Activated naive CD8-positive, alpha-beta T cell treated with anti-CD3 and anti-CD28 coated beads, Interleukin-2, amount 50 U/mL, for 24 hours (primary cell): ENCODE measurements around the gene SIGLEC12.

Source experiments
- ATAC-seq: fragments of 150-1000 bp; cut with Tn5 transposase; one replicate; pipeline ENCODE4 v1.10.0; 2021
- DNase-seq: peaks from one replicate; pipeline ENCODE4 v3.0.0; 2021
- H3K27ac Mint-ChIP-seq: one replicate; pipeline ENCODE4 v1.8.0; 2021; ENCODE audit warnings: mild to moderate bottlenecking, mixed read lengths
- H3K27me3 Mint-ChIP-seq: one replicate; pipeline ENCODE4 v1.8.0; 2021; ENCODE audit warnings: mixed read lengths
- H3K36me3 Mint-ChIP-seq: one replicate; pipeline ENCODE4 v1.8.0; 2021; ENCODE audit warnings: low read depth, mixed read lengths
- H3K4me1 Mint-ChIP-seq: one replicate; pipeline ENCODE4 v1.8.0; 2021; ENCODE audit warnings: mixed read lengths
- H3K4me3 Mint-ChIP-seq: one replicate; pipeline ENCODE4 v1.8.0; 2021; ENCODE audit warnings: mild to moderate bottlenecking, moderate library complexity, mixed read lengths
- H3K9me3 Mint-ChIP-seq: one replicate; pipeline ENCODE4 v1.8.0; 2021; ENCODE audit warnings: mixed read lengths

SIGLEC12 gene

DNA sequence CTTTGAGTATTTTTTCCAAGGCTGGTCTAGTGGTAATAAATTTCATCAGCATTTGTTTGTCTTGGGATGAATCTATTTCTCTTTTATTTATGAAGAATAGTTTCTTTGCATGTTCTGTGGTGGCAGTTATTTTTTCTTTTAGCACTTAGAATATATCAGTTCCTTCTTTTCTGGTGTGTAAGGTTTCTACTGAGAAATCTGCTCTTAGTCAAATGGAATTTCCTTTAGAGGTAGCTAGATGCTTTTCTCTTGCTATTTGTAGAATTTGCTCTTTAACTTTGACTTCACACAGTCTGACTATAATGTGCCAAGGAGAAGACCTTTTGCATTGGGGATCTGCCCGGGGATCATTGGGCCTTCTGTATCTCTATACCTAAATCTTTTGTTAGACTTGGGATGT lies 33.9 kb upstream of the SIGLEC12 start:
- no peaks in the 10 kb centered on the region for H3K36me3 Mint-ChIP-seq
- no peak overlapping the region for H3K27ac Mint-ChIP-seq
- no peak overlapping the region for H3K4me3 Mint-ChIP-seq
- H3K4me1 Mint-ChIP-seq, result peaks cover 8% of the 10 kb centered on the region
- peaks cover 51% of the 10 kb centered on the region for H3K27me3 Mint-ChIP-seq
- no peak for DNase-seq
- ATAC-seq, result no peak
- H3K9me3 Mint-ChIP-seq, result peaks cover 4% of the 10 kb centered on the region

- Mint-ChIP-seq H3K4me1 (peaks cover 8% of the 10 kb centered on the region), H3K4me3 (no peak within 1 kb of the TSS), H3K9me3 (no peaks in the 10 kb centered on the region), H3K36me3 (no peaks in the 10 kb centered on the region), H3K27me3 (peaks cover 57% of the 10 kb centered on the region), H3K27ac (no peak within 1 kb of the TSS)
- ATAC-seq (peak; percentile 91), DNase-seq (peak; percentile 31)
Observed at GRCh38 chr19:51531349-51532315, 30.0 kb upstream of the SIGLEC12 start, which contains the start of gene SIGLEC6. Gene SIGLEC6, minus strand, starts transcription at chr19:51531670. Its CDS starts 22 bp downstream, at chr19:51531648.

GRCh38 chr19:51530616-51531015 lies 29.0 kb upstream of the SIGLEC12 start:
- no peak for ATAC-seq
- Mint-ChIP-seq H3K4me3 (no peak overlapping the region), H3K36me3 (no peaks in the 10 kb centered on the region), H3K27ac (no peak overlapping the region), H3K4me1 (peaks cover 8% of the 10 kb centered on the region), H3K27me3 (peaks cover 53% of the 10 kb centered on the region), H3K9me3 (no peaks in the 10 kb centered on the region)
- no peak for DNase-seq

DNA sequence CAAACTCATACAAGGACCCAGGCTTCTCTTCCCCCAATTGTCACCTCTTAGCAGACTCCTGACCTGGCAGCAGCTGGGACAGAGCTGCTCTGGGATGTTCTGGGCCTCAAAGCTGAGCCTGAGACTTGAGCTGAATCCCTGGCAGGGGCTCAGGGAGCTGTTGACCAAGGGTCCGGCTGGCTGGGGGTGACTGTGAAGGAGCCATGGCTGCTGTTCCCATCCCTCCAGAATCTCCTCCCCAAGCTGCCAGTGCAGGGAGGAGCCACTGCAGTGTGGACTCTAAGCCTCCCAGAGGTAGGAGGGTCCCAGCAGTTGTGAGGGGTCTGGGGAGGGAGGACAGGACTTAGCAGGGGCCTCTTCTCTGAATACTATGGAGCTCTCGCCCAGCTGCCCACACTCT lies 27.7 kb upstream of the SIGLEC12 start:
- ATAC-seq (no peak), DNase-seq (no peak)
- Mint-ChIP-seq H3K27me3 (peaks cover 45% of the 10 kb centered on the region), H3K36me3 (no peaks in the 10 kb centered on the region), H3K9me3 (no peaks in the 10 kb centered on the region), H3K4me3 (no peak overlapping the region), H3K4me1 (peaks cover 8% of the 10 kb centered on the region), H3K27ac (no peak overlapping the region)

DNA sequence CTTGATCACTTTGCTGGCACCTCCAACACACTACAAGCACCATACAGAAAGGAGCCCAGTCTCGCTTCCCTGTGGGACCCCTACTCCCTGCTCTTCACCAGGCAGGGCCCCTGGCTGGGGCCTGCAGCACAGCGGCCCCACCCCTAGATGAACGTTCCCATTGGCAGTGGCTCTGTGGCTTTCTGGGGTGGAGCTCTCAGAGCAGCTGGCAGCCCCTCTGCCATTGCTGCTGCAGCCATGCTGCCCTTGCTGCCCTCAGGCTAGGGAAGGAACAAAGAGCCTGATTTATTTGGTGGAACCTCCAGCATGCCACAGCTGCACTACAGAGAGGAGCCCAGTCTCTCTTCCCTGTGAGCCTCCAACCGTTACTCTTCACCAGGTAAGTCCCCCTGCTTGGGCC lies 24.1 kb upstream of the SIGLEC12 start:
- no peak for ATAC-seq
- Mint-ChIP-seq H3K27ac (no peak overlapping the region), H3K4me3 (no peak overlapping the region), H3K4me1 (no peaks in the 10 kb centered on the region), H3K9me3 (no peaks in the 10 kb centered on the region), H3K36me3 (no peaks in the 10 kb centered on the region), H3K27me3 (peaks cover 32% of the 10 kb centered on the region)
- DNase-seq, result no peak

- DNase-seq (no peak), ATAC-seq (no peak)
- peaks cover 26% of the 10 kb centered on the region for H3K27me3 Mint-ChIP-seq
- no peak overlapping the region for H3K4me3 Mint-ChIP-seq
- H3K9me3 Mint-ChIP-seq, result no peaks in the 10 kb centered on the region
- no peaks in the 10 kb centered on the region for H3K36me3 Mint-ChIP-seq
- no peak overlapping the region for H3K27ac Mint-ChIP-seq
- no peaks in the 10 kb centered on the region for H3K4me1 Mint-ChIP-seq
Observed at GRCh38 chr19:51524666-51525264, 23.2 kb upstream of the SIGLEC12 start.

GRCh38 chr19:51521781-51522180 lies 20.2 kb upstream of the SIGLEC12 start:
- peaks cover 2% of the 10 kb centered on the region for H3K36me3 Mint-ChIP-seq
- no peak for ATAC-seq
- no peak for DNase-seq
- H3K4me3 Mint-ChIP-seq, result no peak overlapping the region
- no peak overlapping the region for H3K27ac Mint-ChIP-seq
- H3K4me1 Mint-ChIP-seq, result peaks cover 8% of the 10 kb centered on the region
- H3K9me3 Mint-ChIP-seq, result peaks cover 4% of the 10 kb centered on the region
- H3K27me3 Mint-ChIP-seq, result peaks cover 19% of the 10 kb centered on the region

- DNase-seq (no peak), ATAC-seq (no peak)
- H3K9me3 Mint-ChIP-seq, result peaks cover 4% of the 10 kb centered on the region
- peaks cover 2% of the 10 kb centered on the region for H3K36me3 Mint-ChIP-seq
- peaks cover 10% of the 10 kb centered on the region for H3K4me1 Mint-ChIP-seq
- no peak overlapping the region for H3K27ac Mint-ChIP-seq
- H3K4me3 Mint-ChIP-seq, result no peak overlapping the region
- H3K27me3 Mint-ChIP-seq, result peaks cover 19% of the 10 kb centered on the region
Observed at GRCh38 chr19:51521357-51521756, 19.8 kb upstream of the SIGLEC12 start.

GRCh38 chr19:51520728-51521127 lies 19.1 kb upstream of the SIGLEC12 start:
- no peak overlapping the region for H3K4me3 Mint-ChIP-seq
- H3K36me3 Mint-ChIP-seq, result peaks cover 2% of the 10 kb centered on the region
- ATAC-seq (no peak), DNase-seq (no peak)
- H3K27me3 Mint-ChIP-seq, result peaks cover 16% of the 10 kb centered on the region
- peaks cover 10% of the 10 kb centered on the region for H3K4me1 Mint-ChIP-seq
- no peak overlapping the region for H3K27ac Mint-ChIP-seq
- H3K9me3 Mint-ChIP-seq, result peaks cover 4% of the 10 kb centered on the region

- Mint-ChIP-seq H3K36me3 (peaks cover 2% of the 10 kb centered on the region), H3K27ac (no peak overlapping the region), H3K9me3 (peaks cover 4% of the 10 kb centered on the region), H3K4me1 (peaks cover 28% of the 10 kb centered on the region), H3K4me3 (no peak overlapping the region), H3K27me3 (peaks cover 27% of the 10 kb centered on the region)
- ATAC-seq, result peak; percentile 54
- no peak for DNase-seq
Observed at GRCh38 chr19:51514866-51515481, 13.4 kb upstream of the SIGLEC12 start.

GRCh38 chr19:51513968-51514367 lies 12.4 kb upstream of the SIGLEC12 start:
- no peak overlapping the region for H3K4me3 Mint-ChIP-seq
- no peak overlapping the region for H3K27ac Mint-ChIP-seq
- peaks cover 4% of the 10 kb centered on the region for H3K9me3 Mint-ChIP-seq
- H3K27me3 Mint-ChIP-seq, result peaks cover 27% of the 10 kb centered on the region
- ATAC-seq, result no peak
- H3K36me3 Mint-ChIP-seq, result peaks cover 2% of the 10 kb centered on the region
- no peak for DNase-seq
- H3K4me1 Mint-ChIP-seq, result peaks cover 28% of the 10 kb centered on the region

DNA sequence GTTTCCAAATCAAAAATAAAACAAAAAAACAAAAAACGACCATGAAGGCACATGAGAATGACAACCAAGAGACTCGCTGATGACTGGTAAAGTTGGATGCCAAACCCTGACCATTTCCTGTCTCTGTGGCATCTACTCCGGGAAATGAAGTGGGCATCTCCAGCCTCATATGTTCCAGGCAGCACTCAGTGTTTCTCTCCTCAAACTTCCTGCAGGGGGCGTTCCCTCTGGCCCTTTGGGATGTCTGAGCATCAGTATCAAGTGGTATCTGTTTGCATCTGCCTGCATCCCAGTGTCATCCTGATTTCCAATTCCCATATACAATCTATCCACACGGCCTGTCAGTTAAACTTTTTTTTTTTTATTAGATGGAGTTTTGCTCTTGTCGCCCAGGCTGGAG lies 9.8 kb upstream of the SIGLEC12 start:
- no peaks in the 10 kb centered on the region for H3K9me3 Mint-ChIP-seq

GRCh38 chr19:51509823-51510660 lies 8.4 kb upstream of the SIGLEC12 start:
- Mint-ChIP-seq H3K4me1 (peaks cover 22% of the 10 kb centered on the region), H3K27ac (no peak overlapping the region), H3K27me3 (peaks cover 25% of the 10 kb centered on the region), H3K4me3 (no peak overlapping the region), H3K36me3 (no peaks in the 10 kb centered on the region), H3K9me3 (no peaks in the 10 kb centered on the region)
- DNase-seq (no peak), ATAC-seq (no peak)

More for the DNA sequence above, 9.8 kb upstream of the SIGLEC12 start:
- Mint-ChIP-seq H3K4me1 (peaks cover 19% of the 10 kb centered on the region), H3K36me3 (no peaks in the 10 kb centered on the region), H3K27ac (no peak overlapping the region), H3K4me3 (no peak overlapping the region), H3K27me3 (peaks cover 25% of the 10 kb centered on the region)
- ATAC-seq, result peak; percentile 57
- peak; percentile 30 for DNase-seq
